Inferior parietal cortex (tissue), 1 donor: ENCODE data around the gene PLEKHG7.
"Not testable (repeated sequence)": the region's sequence is repeated elsewhere in the genome, so short reads cannot be mapped to it uniquely, and the experiment has no call there.

Experiments
- DNase-seq: peaks from one replicate; pipeline ENCODE4 v3.0.0-alpha.2; 2016; ENCODE audit errors: extremely low spot score

PLEKHG7 gene

GRCh38 chr12:92702754-92703679 is at the start of gene PLEKHG7:
PLEKHG7 (plus strand) TSS chr12:92702989; CDS start chr12:92706632, 3,643 bp downstream.
- DNase-seq, result no peak

- not testable (repeated sequence) for DNase-seq
Measured at GRCh38 chr12:92654256-92654655, 48.5 kb upstream of the PLEKHG7 start.

GRCh38 chr12:92654929-92655328 is 47.9 kb upstream of the PLEKHG7 start:
- no peak for DNase-seq

- no peak for DNase-seq
Measured at GRCh38 chr12:92656911-92657310, 45.9 kb upstream of the PLEKHG7 start.

GRCh38 chr12:92657770-92658169 is 45.0 kb upstream of the PLEKHG7 start:
- DNase-seq, result no peak

GRCh38 chr12:92658611-92659010 is 44.2 kb upstream of the PLEKHG7 start:
- no peak for DNase-seq

GRCh38 chr12:92661269-92661668 is 41.5 kb upstream of the PLEKHG7 start:
- no peak for DNase-seq

GRCh38 chr12:92665496-92665895 is 37.3 kb upstream of the PLEKHG7 start:
- DNase-seq, result no peak

- no peak for DNase-seq
Measured at GRCh38 chr12:92668739-92669138, 34.0 kb upstream of the PLEKHG7 start.

- not testable (repeated sequence) for DNase-seq
Measured at GRCh38 chr12:92671524-92671923, 31.3 kb upstream of the PLEKHG7 start.

GRCh38 chr12:92673756-92674155 is 29.0 kb upstream of the PLEKHG7 start:
- no peak for DNase-seq

- DNase-seq, result no peak
Measured at GRCh38 chr12:92674500-92674899, 28.3 kb upstream of the PLEKHG7 start.

GRCh38 chr12:92675092-92675865 is 27.5 kb upstream of the PLEKHG7 start:
- DNase-seq, result no peak

- DNase-seq, result no peak
Measured at GRCh38 chr12:92676710-92677109, 26.1 kb upstream of the PLEKHG7 start.

GRCh38 chr12:92690601-92691000 is 12.2 kb upstream of the PLEKHG7 start:
- no peak for DNase-seq

GRCh38 chr12:92695056-92695455 is 7.7 kb upstream of the PLEKHG7 start:
- DNase-seq, result no peak

GRCh38 chr12:92695577-92695976 is 7.2 kb upstream of the PLEKHG7 start:
- no peak for DNase-seq

GRCh38 chr12:92696216-92696615 is 6.6 kb upstream of the PLEKHG7 start:
- no peak for DNase-seq

- no peak for DNase-seq
Measured at GRCh38 chr12:92698474-92698873, 4.3 kb upstream of the PLEKHG7 start.

- no peak for DNase-seq
Measured at GRCh38 chr12:92701441-92701840, 1.3 kb upstream of the PLEKHG7 start.

- DNase-seq, result no peak
Measured at GRCh38 chr12:92703786-92704185, 997 bp downstream of the PLEKHG7 start.

- no peak for DNase-seq
Measured at GRCh38 chr12:92706594-92706993, 3.8 kb downstream of the PLEKHG7 start.

GRCh38 chr12:92707926-92708325 is 5.1 kb downstream of the PLEKHG7 start:
- DNase-seq, result no peak
